ENCODE data around the gene DNAH10. TPM values are rescaled to one million over a fixed set of nuclear protein-coding genes. Genes with fewer than 3 reads are reported as not detected.

The DNAH10 gene
- total and polyA plus RNA-seq, 9 donors = 0.05 to 20.2 (median 0.72) TPM

- H3K4me3 ChIP-seq = no peak overlapping the region
- no peaks in the 10 kb centered on the region for H3K9me3 ChIP-seq
- no peak for DNase-seq
- intact Hi-C loops (cut with DNase I) = no loop called here
- no peaks in the 10 kb centered on the region for H3K4me1 ChIP-seq (ENCODE audit: insufficient read depth)
- no peaks in the 10 kb centered on the region for H3K36me3 ChIP-seq
- H3K27me3 ChIP-seq = no peaks in the 10 kb centered on the region
- H3K27ac ChIP-seq = no peak overlapping the region
- WGBS, 3 donors = 88 to 91% (median 91%) methylated on average over 19 of the region's 19 CpGs
- TF ChIP-seq POLR2A (IDR thresholded peaks at IDR 0.05) (no peak), EP300 (IDR thresholded peaks at IDR 0.05) (no peak), CTCF (IDR thresholded peaks at IDR 0.05) (no peak)
Observed at GRCh38 chr12:123948796-123949769, 187.0 kb downstream of the DNAH10 start.

- H3K27ac ChIP-seq = no peak overlapping the region
- H3K36me3 ChIP-seq = no peaks in the 10 kb centered on the region
- WGBS, 3 donors = 92 to 95% (median 93%) methylated on average over 15 of the region's 15 CpGs
- no peak for DNase-seq
- no peak overlapping the region for H3K4me3 ChIP-seq
- H3K27me3 ChIP-seq = no peaks in the 10 kb centered on the region
- intact Hi-C loops (cut with DNase I) = no loop called here
- H3K4me1 ChIP-seq (ENCODE audit: insufficient read depth) = no peaks in the 10 kb centered on the region
- H3K9me3 ChIP-seq = no peaks in the 10 kb centered on the region
- TF ChIP-seq EP300 (IDR thresholded peaks at IDR 0.05) = no peak
- TF ChIP-seq CTCF (IDR thresholded peaks at IDR 0.05) = no peak
- no peak for TF ChIP-seq POLR2A (IDR thresholded peaks at IDR 0.05)
Observed at GRCh38 chr12:123949770-123950165, 187.7 kb downstream of the DNAH10 start.

GRCh38 chr12:123950476-123951349 lies 188.6 kb downstream of the DNAH10 start:
- H3K4me1 ChIP-seq (ENCODE audit: insufficient read depth) = no peaks in the 10 kb centered on the region
- WGBS, 3 donors = 58 to 66% (median 64%) methylated on average over 15 of the region's 15 CpGs
- H3K4me3 ChIP-seq = no peak overlapping the region
- H3K36me3 ChIP-seq = no peaks in the 10 kb centered on the region
- no peak for TF ChIP-seq POLR2A (IDR thresholded peaks at IDR 0.05)
- TF ChIP-seq EP300 (IDR thresholded peaks at IDR 0.05) = no peak
- TF ChIP-seq CTCF (IDR thresholded peaks at IDR 0.05) = no peak
- no peaks in the 10 kb centered on the region for H3K9me3 ChIP-seq
- H3K27me3 ChIP-seq = no peaks in the 10 kb centered on the region
- peak in 2 of 5 donors; percentile 24 to 55 for DNase-seq
- intact Hi-C loops (cut with DNase I) = no loop called here
- no peak overlapping the region for H3K27ac ChIP-seq

- no peaks in the 10 kb centered on the region for H3K27me3 ChIP-seq
- H3K4me1 ChIP-seq (ENCODE audit: insufficient read depth) = no peaks in the 10 kb centered on the region
- no peaks in the 10 kb centered on the region for H3K9me3 ChIP-seq
- DNase-seq = no peak
- WGBS, 3 donors = 77 to 84% (median 79%) methylated on average over 4 of the region's 4 CpGs
- TF ChIP-seq EP300 (IDR thresholded peaks at IDR 0.05) (no peak), CTCF (IDR thresholded peaks at IDR 0.05) (no peak), POLR2A (IDR thresholded peaks at IDR 0.05) (no peak)
- H3K4me3 ChIP-seq = no peak overlapping the region
- intact Hi-C loops (cut with DNase I) = no loop called here
- no peak overlapping the region for H3K27ac ChIP-seq
- no peaks in the 10 kb centered on the region for H3K36me3 ChIP-seq
Observed at GRCh38 chr12:123951467-123951866, 189.4 kb downstream of the DNAH10 start.
